Gastroesophageal sphincter (tissue), 3 donors: ENCODE data around the gene LTN1.

Source experiments
- EP300 ChIP-seq: sonication (generic); formaldehyde crosslinking; IDR thresholded peaks from one replicate; pipeline ENCODE4 v1.6.1; 2017; ENCODE audit warnings: antibody characterized with exemption, mild to moderate bottlenecking
- POLR2A ChIP-seq, 2 donors: fragments of 450-650 bp; IDR thresholded peaks; one replicate each; pipeline ENCODE4 v1.6.1; 2017; ENCODE audit warnings: antibody characterized with exemption in 2 of 2, mild to moderate bottlenecking in 2 of 2, moderate library complexity in 1 of 2
- POLR2AphosphoS5 ChIP-seq: sonication (generic); formaldehyde crosslinking; IDR thresholded peaks from one replicate; pipeline ENCODE4 v1.6.1; 2017; ENCODE audit warnings: antibody characterized with exemption
- TF ChIP-seq, protein P1 (sequence below), 4 experiments: fragments of 200-600 bp in 2 of 4; fragments of 450-650 bp in 2 of 4; sonication (generic) in 1 of 4; IDR thresholded peaks; one replicate each; pipeline ENCODE4 v1.5.1; 2017 to 2019; ENCODE audit warnings: antibody characterized with exemption in 4 of 4, mild to moderate bottlenecking in 2 of 4, moderate library complexity in 2 of 4

DNA sequence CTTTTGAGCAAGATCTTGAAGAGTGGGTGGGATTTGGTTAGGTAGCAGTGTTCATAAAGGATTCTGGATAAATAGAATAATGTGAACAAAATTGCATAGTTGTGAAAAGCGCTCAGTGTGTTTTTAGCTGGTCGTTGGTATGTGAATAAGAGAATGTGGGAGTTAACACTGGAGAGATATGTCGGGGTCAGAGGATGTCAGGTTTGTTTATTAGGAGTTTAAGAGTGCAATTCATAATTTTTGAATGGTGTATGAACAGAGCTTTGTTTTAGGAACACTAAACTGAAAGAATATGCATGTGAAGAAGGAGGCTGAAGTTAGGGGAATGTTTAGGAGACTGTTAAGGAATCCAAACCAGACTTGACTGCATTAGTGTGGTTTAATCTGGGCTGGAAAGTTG is 41.2 kb upstream of the LTN1 start:
- TF ChIP-seq EP300 (no peak), POLR2AphosphoS5 (no peak), POLR2A (IDR thresholded peaks at IDR 0.05) (no peak)
- TF ChIP-seq, protein P1, sequence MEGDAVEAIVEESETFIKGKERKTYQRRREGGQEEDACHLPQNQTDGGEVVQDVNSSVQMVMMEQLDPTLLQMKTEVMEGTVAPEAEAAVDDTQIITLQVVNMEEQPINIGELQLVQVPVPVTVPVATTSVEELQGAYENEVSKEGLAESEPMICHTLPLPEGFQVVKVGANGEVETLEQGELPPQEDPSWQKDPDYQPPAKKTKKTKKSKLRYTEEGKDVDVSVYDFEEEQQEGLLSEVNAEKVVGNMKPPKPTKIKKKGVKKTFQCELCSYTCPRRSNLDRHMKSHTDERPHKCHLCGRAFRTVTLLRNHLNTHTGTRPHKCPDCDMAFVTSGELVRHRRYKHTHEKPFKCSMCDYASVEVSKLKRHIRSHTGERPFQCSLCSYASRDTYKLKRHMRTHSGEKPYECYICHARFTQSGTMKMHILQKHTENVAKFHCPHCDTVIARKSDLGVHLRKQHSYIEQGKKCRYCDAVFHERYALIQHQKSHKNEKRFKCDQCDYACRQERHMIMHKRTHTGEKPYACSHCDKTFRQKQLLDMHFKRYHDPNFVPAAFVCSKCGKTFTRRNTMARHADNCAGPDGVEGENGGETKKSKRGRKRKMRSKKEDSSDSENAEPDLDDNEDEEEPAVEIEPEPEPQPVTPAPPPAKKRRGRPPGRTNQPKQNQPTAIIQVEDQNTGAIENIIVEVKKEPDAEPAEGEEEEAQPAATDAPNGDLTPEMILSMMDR (IDR thresholded peaks at IDR 0.05): no peak
